BE2C (cell line): ENCODE data around the gene CACNA1D.

ENCODE experiments used
- DNase-seq: peaks from one replicate; pipeline ENCODE4 v3.0.0-alpha.2; 2020
- H3K27me3 ChIP-seq: fragments of 250-450 bp; sonication (Bioruptor Pico); 2 replicates; pipeline ENCODE4 v1.5.1; 2020; ENCODE audit warnings: mild to moderate bottlenecking
- H3K36me3 ChIP-seq: fragments of 250-450 bp; sonication (Bioruptor Pico); 2 replicates; pipeline ENCODE4 v1.5.1; 2020; ENCODE audit warnings: mild to moderate bottlenecking
- H3K4me1 ChIP-seq: fragments of 250-450 bp; sonication (Bioruptor Pico); 2 replicates; pipeline ENCODE4 v1.5.1; 2020
- H3K4me3 ChIP-seq: 2 replicates; pipeline ENCODE4 v1.5.1; 2011; ENCODE audit warnings: low read depth, low read length
- H3K9me3 ChIP-seq: fragments of 250-450 bp; sonication (Bioruptor Pico); 2 replicates; pipeline ENCODE4 v1.5.1; 2020
- TF ChIP-seq, protein P1 (sequence below): IDR thresholded peaks from 2 replicates; pipeline ENCODE4 v1.5.1; 2012; ENCODE audit warnings: mild to moderate bottlenecking, low read depth, low read length

CACNA1D gene

DNA sequence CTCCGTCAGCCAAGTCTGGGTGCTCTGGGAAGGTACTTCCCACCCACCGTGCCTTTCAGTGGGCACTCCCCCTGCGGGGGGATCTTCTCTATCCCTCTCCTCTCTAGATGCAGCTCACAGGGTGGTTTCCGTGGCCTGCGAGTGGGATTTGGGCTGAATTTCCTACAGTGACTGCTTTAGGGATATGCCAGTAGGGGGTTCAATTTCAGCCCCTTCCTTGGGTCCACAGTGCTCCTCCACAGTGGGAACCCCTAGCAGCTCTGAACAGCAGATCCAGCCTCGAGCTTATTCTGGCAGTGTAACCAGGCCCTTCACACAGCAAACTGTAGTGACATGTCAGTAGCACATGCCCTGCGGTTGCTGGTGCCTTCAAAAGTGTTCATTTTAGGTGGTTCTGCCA, 196.1 kb downstream of the CACNA1D start:
- Histone ChIP-seq H3K36me3 (no peaks in the 10 kb centered on the region), H3K4me1 (no peaks in the 10 kb centered on the region), H3K9me3 (no peaks in the 10 kb centered on the region), H3K27me3 (no peaks in the 10 kb centered on the region), H3K4me3 (no peak overlapping the region)
- TF ChIP-seq, protein P1, sequence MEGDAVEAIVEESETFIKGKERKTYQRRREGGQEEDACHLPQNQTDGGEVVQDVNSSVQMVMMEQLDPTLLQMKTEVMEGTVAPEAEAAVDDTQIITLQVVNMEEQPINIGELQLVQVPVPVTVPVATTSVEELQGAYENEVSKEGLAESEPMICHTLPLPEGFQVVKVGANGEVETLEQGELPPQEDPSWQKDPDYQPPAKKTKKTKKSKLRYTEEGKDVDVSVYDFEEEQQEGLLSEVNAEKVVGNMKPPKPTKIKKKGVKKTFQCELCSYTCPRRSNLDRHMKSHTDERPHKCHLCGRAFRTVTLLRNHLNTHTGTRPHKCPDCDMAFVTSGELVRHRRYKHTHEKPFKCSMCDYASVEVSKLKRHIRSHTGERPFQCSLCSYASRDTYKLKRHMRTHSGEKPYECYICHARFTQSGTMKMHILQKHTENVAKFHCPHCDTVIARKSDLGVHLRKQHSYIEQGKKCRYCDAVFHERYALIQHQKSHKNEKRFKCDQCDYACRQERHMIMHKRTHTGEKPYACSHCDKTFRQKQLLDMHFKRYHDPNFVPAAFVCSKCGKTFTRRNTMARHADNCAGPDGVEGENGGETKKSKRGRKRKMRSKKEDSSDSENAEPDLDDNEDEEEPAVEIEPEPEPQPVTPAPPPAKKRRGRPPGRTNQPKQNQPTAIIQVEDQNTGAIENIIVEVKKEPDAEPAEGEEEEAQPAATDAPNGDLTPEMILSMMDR, result no peak
- DNase-seq, result no peak

DNA sequence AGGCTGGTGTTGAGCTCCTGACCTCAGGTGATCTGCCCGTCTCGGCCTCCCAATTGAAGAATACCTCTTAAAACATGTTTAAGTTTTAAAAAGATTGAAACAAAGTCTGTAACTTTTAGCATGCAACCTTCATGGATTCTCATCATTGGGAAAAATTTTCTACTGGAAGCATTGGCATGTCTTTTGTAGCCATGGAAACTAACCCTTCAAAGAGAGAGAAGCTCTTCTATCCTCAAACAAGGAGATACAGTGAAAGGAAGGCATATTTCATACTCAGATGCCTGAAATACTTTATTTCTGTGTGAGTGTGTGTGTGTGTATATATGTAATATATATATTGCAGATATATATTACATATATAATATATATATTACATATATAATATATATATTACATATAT, 196.9 kb downstream of the CACNA1D start:
- Histone ChIP-seq H3K27me3 (no peaks in the 10 kb centered on the region), H3K4me1 (no peaks in the 10 kb centered on the region), H3K4me3 (no peak overlapping the region), H3K9me3 (no peaks in the 10 kb centered on the region), H3K36me3 (no peaks in the 10 kb centered on the region)
- DNase-seq, result no peak
- TF ChIP-seq, protein P1, result no peak

DNA sequence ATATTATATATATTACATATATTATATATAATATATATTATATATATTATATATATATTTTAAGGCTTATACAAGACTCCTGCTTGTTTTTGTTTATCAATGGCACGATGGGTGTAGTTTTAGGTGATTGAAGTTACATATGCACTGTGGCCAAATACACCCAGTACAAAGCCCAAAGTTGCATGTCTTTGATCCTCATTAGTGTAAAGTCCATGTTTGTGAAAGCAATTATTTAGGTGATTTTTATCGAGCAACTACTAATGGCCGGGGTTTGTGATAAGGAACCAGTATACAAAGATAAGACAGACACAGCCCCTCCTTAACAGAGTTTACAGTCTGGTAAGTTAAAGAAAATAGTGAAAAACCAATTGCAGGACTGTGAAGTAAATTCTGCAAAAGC, 197.5 kb downstream of the CACNA1D start:
- no peak for DNase-seq
- Histone ChIP-seq H3K36me3 (no peaks in the 10 kb centered on the region), H3K4me3 (no peak overlapping the region), H3K4me1 (no peaks in the 10 kb centered on the region), H3K9me3 (no peaks in the 10 kb centered on the region), H3K27me3 (no peaks in the 10 kb centered on the region)
- TF ChIP-seq, protein P1, result no peak

DNA sequence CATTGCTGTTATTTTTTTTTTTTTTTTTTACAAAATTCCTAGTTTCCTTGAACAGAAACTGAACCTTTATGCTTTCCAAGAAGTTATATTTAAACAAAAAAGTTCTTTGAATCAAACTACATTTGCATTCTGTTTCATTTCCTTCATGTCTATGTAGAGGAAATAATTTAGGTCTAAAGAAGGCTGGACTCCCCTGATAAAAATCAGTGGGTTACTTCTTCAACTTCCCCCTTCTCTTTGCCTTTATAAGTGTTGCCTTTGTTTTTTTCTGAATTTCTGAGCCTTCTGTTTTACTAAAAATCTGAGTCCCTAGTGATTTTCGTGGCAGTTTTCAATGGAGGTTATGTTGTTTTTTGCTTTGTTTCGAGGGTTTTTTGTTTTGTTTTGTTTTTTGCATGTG, 199.0 kb downstream of the CACNA1D start:
- Histone ChIP-seq H3K9me3 (no peaks in the 10 kb centered on the region), H3K36me3 (no peaks in the 10 kb centered on the region), H3K4me3 (no peak overlapping the region), H3K4me1 (no peaks in the 10 kb centered on the region), H3K27me3 (no peaks in the 10 kb centered on the region)
- no peak for DNase-seq
- TF ChIP-seq, protein P1, result no peak

DNA sequence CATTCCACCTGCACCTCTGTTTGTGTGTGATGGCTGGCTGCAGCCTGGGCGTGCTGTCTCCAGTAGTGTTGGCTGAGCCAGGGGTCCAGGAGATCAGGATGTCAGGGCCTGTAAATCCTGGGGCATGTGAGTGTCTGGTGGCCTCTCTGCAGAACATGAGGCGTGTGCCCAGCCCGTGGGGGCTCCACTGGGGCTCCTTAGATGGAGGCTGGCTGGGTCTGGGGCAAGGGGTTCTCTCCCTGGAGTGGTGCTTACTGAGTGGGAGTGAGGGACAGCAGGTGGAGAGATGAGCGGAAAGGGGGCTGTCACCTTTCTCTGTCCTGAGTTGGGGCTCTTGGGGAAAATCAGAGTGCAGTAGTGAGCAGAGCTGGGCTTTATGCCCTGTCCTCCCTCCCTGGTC, 199.6 kb downstream of the CACNA1D start:
- Histone ChIP-seq H3K9me3 (no peaks in the 10 kb centered on the region), H3K27me3 (no peaks in the 10 kb centered on the region), H3K36me3 (no peaks in the 10 kb centered on the region), H3K4me3 (no peak overlapping the region), H3K4me1 (no peaks in the 10 kb centered on the region)
- no peak for DNase-seq
- TF ChIP-seq, protein P1, result no peak

DNA sequence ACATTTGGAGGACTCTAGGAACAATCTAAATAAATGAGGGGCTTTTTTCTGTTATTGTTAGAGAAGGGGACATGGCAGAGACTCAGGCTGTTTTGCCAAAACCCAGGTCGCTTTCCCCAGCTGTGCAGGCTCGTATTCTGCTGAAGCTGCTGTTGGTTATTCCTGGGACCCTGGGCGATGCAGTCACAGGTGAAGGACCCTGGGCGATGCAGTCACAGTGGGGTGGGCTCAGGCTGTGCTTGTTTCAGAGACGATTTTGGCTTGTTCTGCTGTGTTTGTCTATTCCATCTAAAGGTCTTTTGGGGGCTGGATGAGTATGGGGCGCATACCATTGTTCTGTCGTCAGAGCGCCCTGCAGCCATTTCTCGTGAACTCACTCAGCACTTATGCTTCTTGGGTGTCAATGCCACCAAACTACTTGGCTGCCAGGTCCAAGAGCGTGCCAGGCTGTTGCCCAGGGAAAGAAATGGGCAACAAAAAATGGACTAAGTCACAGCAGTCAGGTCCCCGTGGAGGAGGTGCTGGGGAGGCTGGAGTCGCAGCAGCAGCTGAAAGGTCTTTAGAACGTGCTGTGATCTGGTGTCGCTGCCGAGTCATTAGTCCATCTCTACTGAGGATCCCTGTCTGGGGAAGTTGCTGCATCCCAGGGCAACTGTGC, 200.4 kb downstream of the CACNA1D start:
- no peaks in the 10 kb centered on the region for H3K36me3 ChIP-seq
- TF ChIP-seq, protein P1, result no peak
- no peak overlapping the region for H3K4me3 ChIP-seq
- H3K27me3 ChIP-seq, result no peaks in the 10 kb centered on the region
- no peak for DNase-seq
- H3K9me3 ChIP-seq, result no peaks in the 10 kb centered on the region
- no peaks in the 10 kb centered on the region for H3K4me1 ChIP-seq
